NCI-H2171 (cell line): ENCODE results near the gene TULP4.
"Not testable (repeated sequence)": the region's sequence is repeated elsewhere in the genome, so short reads cannot be mapped to it uniquely, and the experiment has no call there.

ENCODE experiments used
- DNase-seq: peaks from one replicate; lab custom pipeline; 2025; lab: John Stamatoyannopoulos, UW

The TULP4 gene

GRCh38 chr6:158468666-158469065 lies 156.4 kb downstream of the TULP4 start:
- DNase-seq = no peak

GRCh38 chr6:158470023-158470422 lies 157.8 kb downstream of the TULP4 start:
- DNase-seq = not testable (repeated sequence)

GRCh38 chr6:158471339-158471738 lies 159.1 kb downstream of the TULP4 start:
- DNase-seq = no peak

GRCh38 chr6:158472447-158472846 lies 160.2 kb downstream of the TULP4 start:
- no peak for DNase-seq

GRCh38 chr6:158474961-158475343 lies 162.7 kb downstream of the TULP4 start:
- DNase-seq = no peak

DNA sequence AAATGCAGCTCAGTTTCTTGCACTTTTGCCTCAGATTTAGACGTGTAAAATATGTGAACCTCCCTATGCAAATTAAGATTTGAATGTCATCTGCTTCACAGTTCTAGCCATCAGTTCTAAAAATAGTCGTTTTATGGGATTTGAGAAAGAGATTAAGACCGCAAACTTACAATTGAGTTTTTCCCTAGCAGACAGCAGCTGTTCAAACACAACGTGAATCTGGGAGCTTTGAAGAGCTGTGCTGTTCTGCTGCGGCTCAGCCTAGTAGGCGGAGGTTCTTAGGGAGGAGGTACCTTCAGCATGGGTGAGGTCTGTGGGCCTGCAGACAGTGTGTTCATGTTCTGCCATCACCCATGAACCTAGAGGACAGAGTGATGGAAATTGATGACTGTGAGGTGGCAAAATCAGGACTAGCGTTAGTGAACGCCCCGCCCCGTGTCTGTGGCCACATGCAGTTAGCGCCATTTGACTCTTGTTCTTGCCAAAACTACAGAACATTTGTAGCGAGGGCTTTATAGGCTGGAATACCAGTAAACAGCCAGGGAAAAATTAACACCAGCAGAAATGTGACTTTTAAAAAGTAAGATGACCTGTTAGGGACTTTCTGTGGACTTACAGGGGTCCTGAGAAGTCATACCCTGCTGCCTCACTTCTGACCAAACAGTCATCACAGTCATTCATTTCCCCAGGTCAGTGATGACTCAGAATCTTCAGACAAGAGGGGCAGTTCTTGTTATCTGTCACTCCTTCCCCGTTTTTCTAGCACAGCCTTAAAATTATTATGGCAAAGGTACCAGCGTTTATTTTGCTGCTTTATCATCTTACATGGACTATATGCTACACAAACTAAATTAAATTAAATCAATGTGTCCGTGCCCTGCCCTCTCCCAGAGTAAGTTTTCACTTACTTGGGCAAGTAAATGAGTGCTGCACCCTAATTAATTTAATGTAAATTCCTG lies 163.4 kb downstream of the TULP4 start:
- no peak for DNase-seq

DNA sequence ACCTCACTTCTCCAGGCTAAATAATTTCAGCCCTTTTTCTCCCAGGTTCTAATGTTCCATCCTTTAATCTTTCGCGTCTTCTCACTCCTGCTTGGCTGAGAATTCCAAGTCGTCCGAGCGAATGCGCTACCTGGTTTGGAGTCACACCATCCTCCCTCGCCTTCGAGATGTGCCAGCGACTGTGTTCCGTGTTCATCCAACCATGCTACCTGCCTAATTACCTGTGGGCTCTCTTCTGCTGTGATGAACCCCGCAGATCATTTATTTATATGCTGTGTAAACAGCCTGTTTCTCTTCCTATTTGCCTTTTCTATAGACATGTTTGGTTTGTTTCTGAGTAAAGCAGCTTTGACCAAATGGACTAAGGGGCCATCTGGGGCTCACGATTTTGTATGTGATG lies 164.1 kb downstream of the TULP4 start:
- no peak for DNase-seq

DNA sequence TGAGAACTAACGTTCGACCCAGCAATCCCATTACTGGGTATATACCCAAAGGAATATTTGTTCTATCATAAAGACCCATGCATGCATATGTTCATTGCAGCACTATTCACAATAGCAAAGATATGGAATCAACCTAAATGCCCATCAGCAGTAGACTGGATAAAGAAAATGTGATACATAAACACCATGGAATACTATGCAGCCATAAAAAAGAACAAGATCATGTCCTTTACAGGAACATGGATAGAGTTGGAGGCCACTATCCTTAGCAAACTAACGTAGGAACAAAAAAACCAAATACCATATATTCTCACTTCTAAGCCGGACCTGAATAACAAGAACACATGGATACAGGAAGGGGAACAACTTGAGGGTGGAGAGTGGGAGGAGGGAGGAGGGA lies 165.5 kb downstream of the TULP4 start:
- not testable (repeated sequence) for DNase-seq

GRCh38 chr6:158480989-158481388 lies 168.7 kb downstream of the TULP4 start:
- no peak for DNase-seq

DNA sequence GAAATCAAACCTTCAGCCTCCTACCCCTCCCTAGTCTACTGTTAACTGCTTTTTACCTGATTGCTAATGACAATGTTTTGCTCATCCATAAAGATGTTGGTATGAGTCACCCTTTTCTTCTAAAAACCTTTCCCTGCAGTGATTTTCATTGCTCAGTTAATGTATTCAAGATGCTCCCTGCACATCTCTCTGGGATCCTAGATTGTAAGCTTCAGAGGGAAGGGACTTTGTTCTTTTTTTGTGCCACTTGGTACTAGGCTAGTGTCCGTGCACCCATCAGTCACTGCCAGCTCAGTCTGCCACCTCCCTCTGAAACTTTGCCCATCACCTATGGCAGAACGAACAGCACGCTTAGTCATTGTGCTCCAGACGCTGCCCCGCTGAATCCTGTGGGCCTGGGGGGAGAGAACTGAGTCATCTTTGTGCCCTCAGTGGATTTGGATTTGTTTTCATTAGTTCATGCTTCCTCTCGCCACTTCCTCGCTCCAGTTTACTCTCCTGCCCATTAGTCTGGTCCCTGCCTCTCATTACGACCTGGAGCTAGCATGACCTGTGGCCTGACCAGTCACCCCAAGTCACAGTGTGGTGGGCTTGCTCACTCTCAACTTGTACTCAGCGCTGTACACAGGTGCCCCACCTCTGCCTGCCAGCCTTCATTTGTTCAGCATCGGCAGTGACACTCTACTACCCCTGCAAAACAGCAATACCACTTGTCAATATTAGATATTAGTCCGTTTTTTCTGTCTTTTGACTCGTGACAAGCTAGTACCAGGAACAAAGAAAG lies 169.6 kb downstream of the TULP4 start:
- no peak for DNase-seq

GRCh38 chr6:158485431-158485830 lies 173.2 kb downstream of the TULP4 start:
- DNase-seq = no peak

- no peak for DNase-seq
These were observed 175.2 kb downstream of the TULP4 start for GRCh38 chr6:158487495-158487894.

- DNase-seq = no peak
These were observed 175.8 kb downstream of the TULP4 start for GRCh38 chr6:158488065-158488464.

DNA sequence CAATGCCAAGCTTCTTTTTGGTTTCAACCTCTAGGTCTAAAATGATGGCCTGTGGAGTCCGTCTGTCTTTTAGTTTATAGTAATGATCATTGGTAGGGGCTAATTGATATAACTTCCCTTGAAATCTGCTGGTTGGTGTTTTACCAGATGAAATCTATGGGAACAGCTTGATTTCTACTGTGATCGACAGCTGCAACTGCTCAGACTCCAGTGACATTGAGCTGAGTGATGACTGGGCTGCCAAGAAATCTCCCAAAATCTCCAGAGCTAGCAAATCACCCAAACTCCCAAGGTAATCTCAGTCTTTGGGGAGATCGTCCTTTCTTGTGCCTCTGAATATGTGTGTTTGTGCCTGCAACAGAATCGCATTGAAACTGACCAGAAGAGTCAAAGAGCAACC lies 177.2 kb downstream of the TULP4 start:
- DNase-seq = no peak

GRCh38 chr6:158492881-158493280 lies 180.6 kb downstream of the TULP4 start:
- DNase-seq = no peak

- DNase-seq = no peak
These were observed 184.4 kb downstream of the TULP4 start for GRCh38 chr6:158496700-158497099.

- no peak for DNase-seq
These were observed 185.4 kb downstream of the TULP4 start for GRCh38 chr6:158497620-158498019.

DNA sequence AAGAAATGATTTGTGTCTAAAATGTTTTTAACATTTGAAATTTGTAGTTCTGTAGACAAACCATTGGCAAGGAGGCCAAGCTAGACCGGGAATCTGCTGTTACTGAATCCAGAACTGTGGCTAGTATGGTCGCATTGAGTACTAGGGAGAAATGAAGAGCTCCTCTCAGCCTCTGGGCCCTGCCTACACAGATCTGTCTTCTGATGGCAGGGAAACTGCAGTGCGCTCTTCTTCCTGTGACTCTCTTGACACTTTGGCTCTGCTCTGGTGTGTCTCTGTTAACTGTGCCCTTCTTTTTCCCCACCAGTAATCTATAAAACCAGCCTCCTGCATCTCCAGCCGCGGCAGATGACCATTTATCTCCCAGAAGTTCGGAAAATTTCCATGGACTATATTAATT lies 186.1 kb downstream of the TULP4 start:
- no peak for DNase-seq

- DNase-seq = no peak
These were observed 187.3 kb downstream of the TULP4 start for GRCh38 chr6:158499601-158500000.

DNA sequence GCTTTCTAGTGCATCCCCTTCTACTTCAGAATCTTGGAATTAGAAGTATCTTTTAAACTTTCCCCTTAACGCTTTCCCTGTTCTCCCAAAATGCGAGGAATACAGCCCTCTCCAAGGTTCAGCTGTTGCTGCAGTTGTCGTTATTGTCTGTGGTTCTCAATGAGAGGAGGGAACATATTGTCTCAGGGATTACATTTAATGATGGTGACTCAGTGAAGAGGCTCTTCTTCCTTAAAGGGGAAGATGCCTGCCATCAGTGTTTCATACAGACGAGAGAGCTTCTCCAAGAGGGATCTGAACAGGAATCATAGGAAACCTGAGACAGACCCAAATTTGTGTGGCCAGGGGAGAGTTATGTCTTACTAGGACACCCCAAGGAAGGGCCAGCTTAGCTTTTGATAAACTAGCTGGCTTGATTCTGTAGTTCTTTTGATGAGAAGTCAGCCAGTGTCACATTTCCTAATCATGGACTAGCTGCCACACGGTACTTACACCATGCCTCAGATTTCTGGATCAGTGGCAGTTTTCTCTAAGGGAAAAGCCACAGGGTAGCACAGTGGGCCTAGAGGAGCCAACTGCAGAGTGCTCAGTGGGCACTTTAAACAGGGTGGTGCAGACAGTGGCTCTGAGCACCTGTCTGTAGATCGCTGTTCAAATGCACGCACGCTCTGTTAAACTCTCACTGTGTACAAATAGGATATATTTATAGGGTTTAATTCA lies 187.9 kb downstream of the TULP4 start:
- DNase-seq = no peak

DNA sequence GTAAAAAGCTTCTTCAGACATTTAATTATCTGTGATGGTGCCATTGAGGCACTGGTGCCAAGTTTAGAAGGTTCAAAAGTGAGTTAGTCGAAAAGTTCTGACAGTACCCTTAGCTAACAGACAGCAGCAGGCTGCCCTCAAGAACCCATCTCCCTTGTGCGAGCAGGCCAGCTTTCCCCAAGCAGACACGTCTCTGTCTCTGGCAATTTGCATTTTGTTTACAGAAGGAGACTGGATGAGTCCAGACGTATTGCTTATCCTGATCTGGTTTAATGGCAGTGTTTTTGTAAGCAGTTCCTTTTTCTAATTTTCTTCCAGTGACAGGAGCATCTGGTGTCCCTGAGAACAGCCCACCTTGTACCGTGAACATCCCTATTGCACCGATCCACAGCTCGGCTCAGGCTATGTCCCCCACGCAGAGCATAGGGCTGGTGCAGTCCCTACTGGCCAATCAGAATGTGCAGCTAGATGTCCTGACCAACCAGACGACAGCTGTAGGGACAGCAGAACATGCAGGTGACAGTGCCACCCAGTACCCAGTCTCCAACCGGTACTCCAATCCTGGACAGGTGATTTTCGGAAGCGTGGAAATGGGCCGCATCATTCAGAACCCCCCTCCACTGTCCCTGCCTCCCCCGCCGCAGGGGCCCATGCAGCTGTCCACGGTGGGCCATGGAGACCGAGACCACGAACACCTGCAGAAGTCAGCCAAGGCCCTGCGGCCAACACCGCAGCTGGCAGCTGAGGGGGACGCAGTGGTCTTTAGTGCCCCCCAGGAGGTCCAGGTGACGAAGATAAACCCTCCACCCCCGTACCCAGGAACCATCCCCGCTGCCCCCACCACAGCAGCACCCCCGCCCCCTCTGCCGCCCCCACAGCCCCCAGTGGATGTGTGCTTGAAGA lies 189.3 kb downstream of the TULP4 start:
- DNase-seq = no peak
